PC-9 (cell line): ENCODE measurements around the gene GAL3ST2. TPM values are rescaled to one million over a fixed set of nuclear protein-coding genes. Genes with fewer than 3 reads are reported as not detected.

ENCODE experiments used
- BruUV-seq: library from RNA; stranded (reverse); fragments of 400-500 nt; replicated peaks from 2 replicates; lab custom pipeline; 2021; lab: Mats Ljungman, UMichigan
- CTCF ChIA-PET: fragments of 300-600 bp; sonication (Branson Sonifier 250); formaldehyde crosslinking; loops from one replicate; lab custom pipeline; 2022; ENCODE audit warnings: antibody characterized with exemption; lab: Charles Lee
- POLR2A ChIA-PET: fragments of 300-600 bp; sonication (Branson Sonifier 250); formaldehyde crosslinking; loops from one replicate; lab custom pipeline; 2022; ENCODE audit warnings: antibody characterized with exemption; ENCODE audit not compliant: unreplicated experiment; lab: Charles Lee
- DNase-seq, 2 experiments: peaks; one replicate each; pipeline versions ENCODE4 v3.0.0 to v3.0.0-alpha.2; 2015 to 2022; ENCODE audit warnings: mixed read lengths in 1 of 2
- H2AFZ ChIP-seq: fragments of 200-600 bp; sonication (generic); 2 replicates; pipeline ENCODE4 v1.8.1; 2017; ENCODE audit warnings: antibody characterized with exemption
- H3F3A ChIP-seq: fragments of 200-600 bp; sonication (generic); 2 replicates; pipeline ENCODE4 v1.8.1; 2017; ENCODE audit warnings: antibody characterized with exemption, mild to moderate bottlenecking, low read depth; ENCODE audit not compliant: insufficient read depth
- H3K27ac ChIP-seq: fragments of 200-600 bp; sonication (generic); 2 replicates; pipeline ENCODE4 v1.6.1; 2016; ENCODE audit warnings: mixed run types
- H3K27me3 ChIP-seq: fragments of 200-600 bp; sonication (generic); 2 replicates; pipeline ENCODE4 v1.6.1; 2016; ENCODE audit warnings: low read depth, mixed run types; ENCODE audit not compliant: insufficient read depth
- H3K36me3 ChIP-seq: fragments of 200-600 bp; sonication (generic); 2 replicates; pipeline ENCODE4 v1.6.1; 2016; ENCODE audit warnings: low read depth, mixed run types
- H3K4me1 ChIP-seq: fragments of 200-600 bp; sonication (generic); replicated peaks from 2 replicates; pipeline ENCODE4 v1.6.1; 2016; ENCODE audit warnings: mixed run types; ENCODE audit not compliant: insufficient read depth
- H3K4me2 ChIP-seq: fragments of 200-600 bp; sonication (generic); 2 replicates; pipeline ENCODE4 v1.6.1; 2017; ENCODE audit warnings: mixed run types
- H3K4me3 ChIP-seq: fragments of 200-600 bp; sonication (generic); 2 replicates; pipeline ENCODE4 v1.6.1; 2016; ENCODE audit warnings: mixed run types
- H3K79me2 ChIP-seq: fragments of 200-600 bp; sonication (generic); 2 replicates; pipeline ENCODE4 v1.6.1; 2017; ENCODE audit warnings: low read depth, mixed run types
- H3K9me2 ChIP-seq: fragments of 200-600 bp; sonication (generic); 2 replicates; pipeline ENCODE4 v1.8.1; 2017; ENCODE audit warnings: mild to moderate bottlenecking; ENCODE audit not compliant: insufficient read depth
- H3K9me3 ChIP-seq: fragments of 200-600 bp; sonication (generic); 2 replicates; pipeline ENCODE4 v1.8.1; 2016; ENCODE audit warnings: low read depth; ENCODE audit not compliant: insufficient read depth
- H4K20me1 ChIP-seq: fragments of 200-600 bp; sonication (generic); 2 replicates; pipeline ENCODE4 v1.8.1; 2017; ENCODE audit not compliant: insufficient read depth
- EZH2 ChIP-seq: fragments of 200-600 bp; sonication (generic); IDR thresholded peaks from 2 replicates; pipeline ENCODE4 v1.8.0; 2017; ENCODE audit warnings: antibody characterized with exemption, low read depth
- intact Hi-C: fragments of 100-400 bp; cut with micrococcal nuclease; formaldehyde crosslinking; loops from one replicate; pipeline ENCODE4 v1.10.0; 2022; ENCODE audit not compliant: unreplicated experiment
- total RNA-seq: library from RNA; stranded (reverse); gene quantifications from 2 replicates; pipeline ENCODE4 v1.2.3, GENCODE V29; 2021
- TF ChIP-seq, protein P1 (sequence below): fragments of 200-600 bp; sonication (generic); conservative IDR thresholded peaks from 2 replicates; pipeline ENCODE4 v1.6.1; 2017; ENCODE audit warnings: mixed run types, antibody characterized with exemption, mild to moderate bottlenecking, moderate library complexity

The GAL3ST2 gene
- total RNA-seq, 1 experiment from 2014 or later = 3.9 TPM

- Histone ChIP-seq H3K9me2 (no peaks in the 10 kb centered on the region), H3K4me3 (no peak overlapping the region), H3K36me3 (no peaks in the 10 kb centered on the region), H3K27me3 (no peaks in the 10 kb centered on the region), H3K4me1 (peaks cover 4% of the 10 kb centered on the region), H3K4me2 (no peak overlapping the region), H3K79me2 (no peaks in the 10 kb centered on the region), H3K9me3 (no peaks in the 10 kb centered on the region), H4K20me1 (no peaks in the 10 kb centered on the region), H3K27ac (no peak overlapping the region), H3F3A (0 out of 2 replicates have a peak, but pooled peaks cover 8% of the 10 kb centered on the region), H2AFZ (no peak overlapping the region)
- intact Hi-C loops = no loop called here
- TF ChIP-seq, protein P1, sequence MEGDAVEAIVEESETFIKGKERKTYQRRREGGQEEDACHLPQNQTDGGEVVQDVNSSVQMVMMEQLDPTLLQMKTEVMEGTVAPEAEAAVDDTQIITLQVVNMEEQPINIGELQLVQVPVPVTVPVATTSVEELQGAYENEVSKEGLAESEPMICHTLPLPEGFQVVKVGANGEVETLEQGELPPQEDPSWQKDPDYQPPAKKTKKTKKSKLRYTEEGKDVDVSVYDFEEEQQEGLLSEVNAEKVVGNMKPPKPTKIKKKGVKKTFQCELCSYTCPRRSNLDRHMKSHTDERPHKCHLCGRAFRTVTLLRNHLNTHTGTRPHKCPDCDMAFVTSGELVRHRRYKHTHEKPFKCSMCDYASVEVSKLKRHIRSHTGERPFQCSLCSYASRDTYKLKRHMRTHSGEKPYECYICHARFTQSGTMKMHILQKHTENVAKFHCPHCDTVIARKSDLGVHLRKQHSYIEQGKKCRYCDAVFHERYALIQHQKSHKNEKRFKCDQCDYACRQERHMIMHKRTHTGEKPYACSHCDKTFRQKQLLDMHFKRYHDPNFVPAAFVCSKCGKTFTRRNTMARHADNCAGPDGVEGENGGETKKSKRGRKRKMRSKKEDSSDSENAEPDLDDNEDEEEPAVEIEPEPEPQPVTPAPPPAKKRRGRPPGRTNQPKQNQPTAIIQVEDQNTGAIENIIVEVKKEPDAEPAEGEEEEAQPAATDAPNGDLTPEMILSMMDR = no peak
- no peak for TF ChIP-seq EZH2
- ChIA-PET POLR2A (no interaction called here), CTCF (no interaction called here)
- BruUV-seq = no TSS peak
- DNase-seq = no peak
Observed at GRCh38 chr2:241768850-241769249, 7.8 kb upstream of the GAL3ST2 start.

DNA sequence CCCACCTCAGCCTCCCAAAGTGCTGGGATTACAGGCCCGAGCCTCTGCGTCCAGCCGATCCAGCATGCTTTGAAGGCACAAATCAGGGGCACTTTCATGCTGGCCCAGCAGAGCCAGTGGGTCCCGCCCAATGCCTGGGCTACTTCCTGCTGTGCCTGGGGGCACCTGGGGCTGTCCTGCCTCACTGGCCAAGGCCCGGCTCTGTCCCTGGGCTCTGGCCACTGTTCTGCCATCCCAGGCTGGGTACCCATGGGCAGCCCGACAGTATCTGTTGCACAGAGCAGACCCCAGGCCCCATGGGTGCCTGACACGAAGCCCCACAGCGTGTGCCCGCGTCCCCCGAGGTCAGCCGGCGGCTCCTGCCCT, 6.8 kb upstream of the GAL3ST2 start:
- Histone ChIP-seq H3K36me3 (no peaks in the 10 kb centered on the region), H3F3A (0 out of 2 replicates have a peak, but pooled peaks cover 8% of the 10 kb centered on the region), H2AFZ (no peak overlapping the region), H3K9me2 (no peaks in the 10 kb centered on the region), H3K9me3 (no peaks in the 10 kb centered on the region), H4K20me1 (no peaks in the 10 kb centered on the region), H3K4me1 (peaks cover 13% of the 10 kb centered on the region), H3K27ac (no peak overlapping the region), H3K4me3 (no peak overlapping the region), H3K27me3 (no peaks in the 10 kb centered on the region), H3K4me2 (no peak overlapping the region), H3K79me2 (no peaks in the 10 kb centered on the region)
- intact Hi-C loops = no loop called here
- ChIA-PET CTCF (no interaction called here), POLR2A (no interaction called here)
- TF ChIP-seq, protein P1 = no peak
- no peak for TF ChIP-seq EZH2
- BruUV-seq = no TSS peak
- DNase-seq = no peak

DNA sequence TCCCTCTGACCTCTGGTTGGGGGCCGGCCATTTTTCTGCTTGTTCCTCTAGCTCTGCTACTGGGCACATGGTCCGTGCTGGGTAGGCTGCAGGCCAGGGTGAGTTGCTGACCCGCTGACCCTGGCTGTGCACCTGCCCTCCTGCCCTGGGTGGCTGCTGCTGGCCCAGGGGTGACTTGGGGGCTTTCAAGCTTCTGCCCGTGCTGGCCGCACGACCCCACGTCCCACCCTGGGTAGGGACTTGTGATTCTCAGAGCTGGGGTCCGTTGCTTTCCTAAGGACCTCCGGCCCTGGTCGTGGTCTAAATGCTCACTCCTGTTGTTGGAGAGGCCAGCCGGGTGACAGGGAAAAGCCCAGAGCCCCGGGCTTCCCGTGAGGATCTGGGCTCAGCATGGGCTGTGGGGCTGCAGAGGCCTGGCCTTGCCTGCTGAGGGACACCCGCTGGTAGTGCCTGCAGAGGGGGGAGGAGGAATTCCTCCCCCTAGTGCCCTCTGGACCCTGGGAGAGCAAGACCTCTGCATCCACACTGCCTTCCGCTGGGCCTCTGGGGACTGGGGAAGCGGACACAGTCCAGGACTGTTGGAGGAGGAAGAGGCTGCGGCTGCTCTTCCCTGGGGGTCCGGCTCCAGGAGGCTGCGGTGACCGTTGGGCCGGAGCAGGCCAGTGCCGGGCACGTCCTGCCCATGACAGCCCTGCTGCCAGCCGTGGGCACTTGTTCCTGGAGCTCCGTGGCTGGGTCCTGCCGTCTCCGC, 6.3 kb upstream of the GAL3ST2 start:
- peaks cover 18% of the 10 kb centered on the region for H3K4me1 ChIP-seq
- no peak overlapping the region for H3K4me2 ChIP-seq
- H3K79me2 ChIP-seq = no peaks in the 10 kb centered on the region
- no peaks in the 10 kb centered on the region for H4K20me1 ChIP-seq
- intact Hi-C loops = no loop called here
- H3K27ac ChIP-seq = no peak overlapping the region
- 0 out of 2 replicates have a peak, but pooled peaks cover 8% of the 10 kb centered on the region for H3F3A ChIP-seq
- no peaks in the 10 kb centered on the region for H3K9me2 ChIP-seq
- H3K27me3 ChIP-seq = no peaks in the 10 kb centered on the region
- no TSS peak for BruUV-seq
- CTCF ChIA-PET = no interaction called here
- H2AFZ ChIP-seq = no peak overlapping the region
- no peaks in the 10 kb centered on the region for H3K9me3 ChIP-seq
- no peak for TF ChIP-seq EZH2
- TF ChIP-seq, protein P1 = no peak
- POLR2A ChIA-PET = no interaction called here
- DNase-seq = no peak
- H3K4me3 ChIP-seq = no peak overlapping the region
- no peaks in the 10 kb centered on the region for H3K36me3 ChIP-seq
